Measurements from ENCODE around the gene MATK.

DNA sequence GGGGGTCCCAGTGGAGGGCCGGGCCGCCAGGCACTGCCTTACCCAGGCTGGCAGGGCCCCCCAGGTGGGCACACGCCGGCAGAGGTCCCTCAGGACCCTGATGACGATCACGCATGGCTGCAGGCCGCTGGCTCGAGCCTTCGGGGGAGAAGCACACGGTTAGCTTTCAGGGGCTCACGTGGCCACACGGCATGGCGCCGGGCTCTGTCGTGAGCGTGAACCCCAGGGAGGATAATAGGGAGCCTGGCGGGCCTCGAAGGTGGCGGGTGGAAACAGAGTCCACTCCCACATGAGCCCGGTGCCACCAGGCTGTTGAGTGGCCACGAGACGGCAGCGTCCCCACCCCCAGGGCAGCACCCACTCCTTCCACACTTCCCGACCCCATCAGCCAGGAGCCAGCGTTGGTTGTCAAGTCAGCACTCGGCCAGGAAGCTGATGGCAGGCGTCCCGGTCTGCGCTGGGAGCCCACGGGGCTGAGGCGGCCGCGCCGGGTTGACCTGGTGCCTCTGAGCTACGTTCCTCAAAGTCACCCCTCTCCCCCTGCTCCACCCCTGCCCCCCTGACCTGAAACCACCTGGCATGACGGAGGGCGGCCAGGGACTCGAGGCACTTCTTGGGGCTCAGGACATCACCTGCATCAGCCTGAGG lies 24.7 kb upstream of the MATK start:
- TF ChIP-seq, protein P1, sequence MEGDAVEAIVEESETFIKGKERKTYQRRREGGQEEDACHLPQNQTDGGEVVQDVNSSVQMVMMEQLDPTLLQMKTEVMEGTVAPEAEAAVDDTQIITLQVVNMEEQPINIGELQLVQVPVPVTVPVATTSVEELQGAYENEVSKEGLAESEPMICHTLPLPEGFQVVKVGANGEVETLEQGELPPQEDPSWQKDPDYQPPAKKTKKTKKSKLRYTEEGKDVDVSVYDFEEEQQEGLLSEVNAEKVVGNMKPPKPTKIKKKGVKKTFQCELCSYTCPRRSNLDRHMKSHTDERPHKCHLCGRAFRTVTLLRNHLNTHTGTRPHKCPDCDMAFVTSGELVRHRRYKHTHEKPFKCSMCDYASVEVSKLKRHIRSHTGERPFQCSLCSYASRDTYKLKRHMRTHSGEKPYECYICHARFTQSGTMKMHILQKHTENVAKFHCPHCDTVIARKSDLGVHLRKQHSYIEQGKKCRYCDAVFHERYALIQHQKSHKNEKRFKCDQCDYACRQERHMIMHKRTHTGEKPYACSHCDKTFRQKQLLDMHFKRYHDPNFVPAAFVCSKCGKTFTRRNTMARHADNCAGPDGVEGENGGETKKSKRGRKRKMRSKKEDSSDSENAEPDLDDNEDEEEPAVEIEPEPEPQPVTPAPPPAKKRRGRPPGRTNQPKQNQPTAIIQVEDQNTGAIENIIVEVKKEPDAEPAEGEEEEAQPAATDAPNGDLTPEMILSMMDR (IDR thresholded peaks at IDR 0.05) = no peak
- no peak for TF ChIP-seq CREB1 (CRISPR knock-in tag; IDR thresholded peaks at IDR 0.05)
